Activated T-helper 17 cell treated with anti-CD3 and anti-CD28 coated beads, Interleukin-2, amount 50 U/mL, for 72 hours (primary cell): Measurements from ENCODE around the gene CLPTM1L. TPM values are rescaled to one million over a fixed set of nuclear protein-coding genes. Genes with fewer than 3 reads are reported as not detected.
"Not testable (repeated sequence)": the region's sequence is repeated elsewhere in the genome, so short reads cannot be mapped to it uniquely, and the experiment has no call there.

ENCODE experiments used
- ATAC-seq: fragments of 150-1000 bp; cut with Tn5 transposase; replicated peaks from 2 replicates; pipeline ENCODE4 v1.10.0; 2021; ENCODE audit warnings: mild to moderate bottlenecking, moderate library complexity
- H3K27ac Mint-ChIP-seq: one replicate; pipeline ENCODE4 v1.8.0; 2022; ENCODE audit warnings: mixed read lengths
- H3K27me3 Mint-ChIP-seq: one replicate; pipeline ENCODE4 v1.8.0; 2022; ENCODE audit warnings: mixed read lengths
- H3K36me3 Mint-ChIP-seq: one replicate; pipeline ENCODE4 v1.8.0; 2022; ENCODE audit warnings: low read depth, mild to moderate bottlenecking, mixed read lengths
- H3K4me1 Mint-ChIP-seq: one replicate; pipeline ENCODE4 v1.8.0; 2022; ENCODE audit warnings: mixed read lengths
- H3K4me3 Mint-ChIP-seq: one replicate; pipeline ENCODE4 v1.8.0; 2022; ENCODE audit warnings: mild to moderate bottlenecking, mixed read lengths
- H3K9me3 Mint-ChIP-seq: one replicate; pipeline ENCODE4 v1.8.0; 2022; ENCODE audit warnings: mixed read lengths
- total RNA-seq, 2 donors: library from RNA; stranded (reverse); gene quantifications; one replicate each; pipeline ENCODE4 v1.2.3, GENCODE V29; 2022

CLPTM1L gene
- total RNA-seq, 2 donors from 2014 or later: 42.3 to 118 TPM

DNA sequence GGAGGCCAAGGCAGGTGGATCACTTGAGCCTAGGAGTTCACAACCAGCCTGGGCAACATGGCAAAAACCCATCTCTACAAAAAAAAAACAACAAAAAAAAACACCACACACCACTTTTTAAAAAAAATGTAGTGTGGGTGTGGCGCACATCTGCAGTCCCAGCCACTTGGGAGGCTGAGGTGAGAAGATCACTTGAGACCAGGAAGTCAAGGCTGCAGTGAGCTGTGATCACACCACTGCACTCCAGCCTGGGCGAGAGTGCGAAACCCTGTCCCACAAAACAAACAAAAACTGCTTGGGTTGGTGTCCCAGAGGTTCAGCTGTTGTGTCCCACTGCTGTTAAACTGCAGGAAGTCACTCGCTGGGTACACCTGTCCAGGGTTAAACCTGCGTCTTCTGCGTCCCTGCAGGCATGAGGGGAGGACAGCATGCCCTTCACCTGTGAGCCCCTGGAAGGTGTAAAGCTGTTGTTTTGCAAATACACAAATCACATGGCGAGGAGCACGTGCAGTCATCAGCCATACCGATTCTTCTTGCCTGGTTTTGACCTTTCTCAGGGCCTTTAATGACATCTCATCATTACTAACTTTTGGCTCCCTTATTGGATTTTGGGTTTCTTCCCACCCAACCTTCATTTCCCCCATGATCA is 29.3 kb upstream of the CLPTM1L start:
- H3K27me3 Mint-ChIP-seq: no peaks in the 10 kb centered on the region
- no peaks in the 10 kb centered on the region for H3K36me3 Mint-ChIP-seq
- H3K27ac Mint-ChIP-seq: no peak overlapping the region
- no peaks in the 10 kb centered on the region for H3K4me1 Mint-ChIP-seq
- no peak overlapping the region for H3K4me3 Mint-ChIP-seq
- no peaks in the 10 kb centered on the region for H3K9me3 Mint-ChIP-seq
- no peak for ATAC-seq

DNA sequence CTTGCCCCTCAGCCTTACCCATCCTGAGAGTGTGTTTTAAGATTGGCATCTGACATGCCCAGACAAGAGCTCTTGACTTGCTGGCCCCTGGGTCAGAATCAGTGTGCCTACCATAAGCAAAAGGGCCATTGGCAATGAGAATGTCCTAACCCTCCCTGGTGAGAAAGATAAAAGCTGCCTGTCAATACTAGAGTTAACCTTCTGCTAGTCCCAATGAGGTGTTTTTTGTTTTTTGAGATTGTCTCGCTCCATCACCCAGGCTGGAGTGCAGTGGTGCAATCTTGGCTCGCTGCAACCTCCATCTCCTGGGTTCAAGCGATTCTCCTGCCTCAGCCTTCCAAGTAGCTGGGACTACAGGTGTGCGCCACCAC is 27.1 kb upstream of the CLPTM1L start:
- H3K4me1 Mint-ChIP-seq, H3K27ac Mint-ChIP-seq, H3K9me3 Mint-ChIP-seq, H3K27me3 Mint-ChIP-seq, ATAC-seq, H3K4me3 Mint-ChIP-seq, H3K36me3 Mint-ChIP-seq: not testable (repeated sequence)

DNA sequence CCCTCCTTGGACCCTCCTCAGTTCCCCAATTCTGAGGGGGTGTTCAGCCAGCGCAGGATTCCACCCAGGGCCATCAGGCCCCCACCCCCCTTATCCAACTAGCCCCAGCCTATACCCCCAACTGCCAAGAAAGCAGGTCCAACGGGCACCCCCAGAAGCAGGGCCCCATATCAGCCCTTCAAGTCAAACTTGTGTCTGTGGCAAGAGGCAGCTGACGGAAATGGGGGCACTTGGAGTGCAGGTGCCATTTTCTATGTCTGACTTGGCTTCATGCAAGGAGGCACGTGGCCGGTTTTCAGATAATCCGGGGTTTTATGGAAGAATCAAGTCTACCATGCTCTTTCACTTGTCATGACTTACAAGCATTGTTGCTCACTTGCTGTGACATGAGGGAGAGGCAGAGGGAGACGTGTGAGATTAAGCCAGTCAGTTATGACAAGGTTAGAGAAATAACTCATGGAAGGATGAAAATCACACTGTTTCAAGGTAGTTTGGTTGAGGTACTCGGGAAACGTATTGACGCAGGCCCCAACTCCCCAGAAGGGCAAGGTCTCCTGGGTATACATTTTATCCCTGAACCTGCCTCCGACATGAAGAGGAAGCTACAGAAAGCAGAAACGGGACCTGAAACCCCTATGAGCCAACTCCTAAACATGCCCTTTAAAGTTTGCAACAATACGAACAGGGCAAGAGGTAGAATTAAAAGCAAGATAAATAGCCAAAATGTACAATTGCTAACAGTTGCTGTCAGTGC is 26.5 kb upstream of the CLPTM1L start:
- Mint-ChIP-seq H3K4me1 (no peaks in the 10 kb centered on the region), H3K27me3 (peaks cover 3% of the 10 kb centered on the region), H3K4me3 (no peak overlapping the region), H3K9me3 (no peaks in the 10 kb centered on the region), H3K27ac (no peak overlapping the region), H3K36me3 (no peaks in the 10 kb centered on the region)
- ATAC-seq: no peak

GRCh38 chr5:1370006-1370405 is 25.1 kb upstream of the CLPTM1L start:
- Mint-ChIP-seq H3K36me3 (no peaks in the 10 kb centered on the region), H3K4me1 (no peaks in the 10 kb centered on the region), H3K4me3 (no peak overlapping the region), H3K27ac (no peak overlapping the region), H3K27me3 (peaks cover 3% of the 10 kb centered on the region), H3K9me3 (no peaks in the 10 kb centered on the region)
- ATAC-seq: no peak

DNA sequence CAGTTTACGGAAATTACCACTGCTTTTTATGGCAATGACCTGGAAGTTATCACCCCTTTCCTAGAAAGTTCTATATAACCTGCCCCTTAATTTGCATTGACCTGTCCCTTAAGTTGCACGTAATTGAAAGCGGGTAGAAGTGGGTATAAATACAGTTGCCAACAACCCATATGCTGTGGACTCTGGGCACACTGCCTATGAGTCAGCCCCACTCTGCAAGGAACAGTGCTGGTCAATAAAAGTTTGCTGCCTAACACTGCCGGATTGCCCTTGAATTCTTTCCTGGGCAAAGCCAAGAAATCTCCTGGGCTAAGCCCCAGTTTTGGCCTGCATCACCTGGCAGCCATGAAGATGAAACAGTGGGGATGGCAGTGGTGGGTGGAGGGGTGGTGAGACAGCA is 23.9 kb upstream of the CLPTM1L start:
- Mint-ChIP-seq H3K9me3 (no peaks in the 10 kb centered on the region), H3K4me1 (no peaks in the 10 kb centered on the region), H3K4me3 (no peak overlapping the region), H3K36me3 (no peaks in the 10 kb centered on the region), H3K27me3 (peaks cover 6% of the 10 kb centered on the region), H3K27ac (no peak overlapping the region)
- ATAC-seq: no peak

DNA sequence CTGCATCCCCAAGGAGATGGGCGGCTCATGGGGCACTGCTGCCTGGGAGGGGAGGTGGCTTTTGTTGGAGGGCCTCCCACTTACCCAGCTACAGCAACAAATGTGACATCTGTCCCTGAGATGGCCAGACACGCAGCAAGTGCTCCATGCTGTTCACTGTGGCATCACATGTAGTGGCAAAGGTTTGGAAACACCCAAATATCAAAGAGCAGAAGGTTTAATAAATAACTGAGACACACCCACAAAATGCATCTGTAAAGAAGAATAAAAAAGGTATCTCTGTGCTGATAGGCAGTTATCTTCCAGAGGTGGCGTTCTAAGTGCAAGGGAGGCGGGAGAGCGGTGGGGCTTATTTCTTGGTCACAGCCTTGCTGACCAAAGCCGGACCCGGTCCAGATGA is 23.3 kb upstream of the CLPTM1L start:
- Mint-ChIP-seq H3K9me3 (no peaks in the 10 kb centered on the region), H3K36me3 (no peaks in the 10 kb centered on the region), H3K27me3 (peaks cover 11% of the 10 kb centered on the region), H3K27ac (no peak overlapping the region), H3K4me3 (no peak overlapping the region), H3K4me1 (no peaks in the 10 kb centered on the region)
- ATAC-seq: no peak

DNA sequence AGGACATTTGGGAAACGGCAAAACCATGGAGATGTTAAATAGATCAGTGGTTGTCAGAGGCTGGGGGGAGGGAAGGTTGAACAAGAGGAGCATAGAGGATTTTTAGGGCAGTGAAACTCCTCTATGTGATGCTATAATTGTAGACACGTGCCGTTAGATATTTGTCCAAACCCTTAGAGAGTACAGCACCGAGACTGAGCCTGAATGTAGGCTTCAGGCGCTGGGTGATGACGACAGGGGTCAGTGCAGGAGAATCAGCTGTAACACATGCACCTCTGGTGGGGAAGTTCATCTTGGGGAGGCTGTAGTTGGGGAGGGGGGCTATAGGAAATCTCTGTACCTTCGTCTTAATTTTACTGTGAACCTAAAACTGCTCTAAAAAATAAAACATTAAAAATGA is 22.2 kb upstream of the CLPTM1L start:
- peaks cover 12% of the 10 kb centered on the region for H3K27me3 Mint-ChIP-seq

DNA sequence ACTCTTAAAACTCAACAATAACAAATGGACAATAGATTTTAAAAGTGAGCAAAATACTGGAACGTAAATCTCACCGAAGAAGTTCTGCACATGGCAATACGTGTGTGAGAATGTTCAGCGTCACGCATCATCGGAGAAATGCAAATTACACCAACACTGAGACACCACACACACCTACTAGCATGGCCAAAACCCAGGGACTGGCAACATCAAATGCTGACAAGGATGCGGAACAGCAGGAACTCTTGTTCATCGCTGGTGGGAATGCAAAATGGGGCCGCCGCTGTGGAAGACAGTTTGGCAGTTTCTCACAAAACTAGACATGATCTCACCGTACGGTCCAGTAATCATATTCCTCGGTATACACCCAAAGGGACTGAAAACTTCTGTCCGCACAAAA is 21.6 kb upstream of the CLPTM1L start:
- peaks cover 12% of the 10 kb centered on the region for H3K27me3 Mint-ChIP-seq
- no peak overlapping the region for H3K27ac Mint-ChIP-seq
- H3K9me3 Mint-ChIP-seq: no peaks in the 10 kb centered on the region
- no peaks in the 10 kb centered on the region for H3K36me3 Mint-ChIP-seq
- no peak overlapping the region for H3K4me3 Mint-ChIP-seq
- no peak for ATAC-seq
- no peaks in the 10 kb centered on the region for H3K4me1 Mint-ChIP-seq

More for the DNA sequence above, 22.2 kb upstream of the CLPTM1L start:
- Mint-ChIP-seq H3K4me1 (no peaks in the 10 kb centered on the region), H3K36me3 (no peaks in the 10 kb centered on the region), H3K27ac (no peak overlapping the region), H3K4me3 (no peak overlapping the region), H3K9me3 (no peaks in the 10 kb centered on the region)
- ATAC-seq: no peak

- Mint-ChIP-seq H3K4me1 (no peaks in the 10 kb centered on the region), H3K36me3 (no peaks in the 10 kb centered on the region), H3K27ac (no peak overlapping the region), H3K9me3 (no peaks in the 10 kb centered on the region), H3K27me3 (peaks cover 15% of the 10 kb centered on the region), H3K4me3 (no peak overlapping the region)
- no peak for ATAC-seq
Observed at GRCh38 chr5:1364211-1364610, 19.3 kb upstream of the CLPTM1L start.

GRCh38 chr5:1363581-1363980 is 18.7 kb upstream of the CLPTM1L start:
- no peaks in the 10 kb centered on the region for H3K4me1 Mint-ChIP-seq
- H3K27me3 Mint-ChIP-seq: peaks cover 15% of the 10 kb centered on the region
- no peaks in the 10 kb centered on the region for H3K9me3 Mint-ChIP-seq
- ATAC-seq: no peak
- no peak overlapping the region for H3K27ac Mint-ChIP-seq
- H3K36me3 Mint-ChIP-seq: no peaks in the 10 kb centered on the region
- no peak overlapping the region for H3K4me3 Mint-ChIP-seq

- Mint-ChIP-seq H3K36me3 (no peaks in the 10 kb centered on the region), H3K4me1 (no peaks in the 10 kb centered on the region), H3K4me3 (no peak overlapping the region), H3K9me3 (no peaks in the 10 kb centered on the region), H3K27me3 (peaks cover 15% of the 10 kb centered on the region), H3K27ac (no peak overlapping the region)
- ATAC-seq: no peak
Observed at GRCh38 chr5:1363160-1363559, 18.3 kb upstream of the CLPTM1L start.

- no peak for ATAC-seq
- peaks cover 15% of the 10 kb centered on the region for H3K27me3 Mint-ChIP-seq
- no peak overlapping the region for H3K4me3 Mint-ChIP-seq
- no peaks in the 10 kb centered on the region for H3K4me1 Mint-ChIP-seq
- no peaks in the 10 kb centered on the region for H3K9me3 Mint-ChIP-seq
- no peaks in the 10 kb centered on the region for H3K36me3 Mint-ChIP-seq
- H3K27ac Mint-ChIP-seq: no peak overlapping the region
Observed at GRCh38 chr5:1362242-1363015, 17.5 kb upstream of the CLPTM1L start.

DNA sequence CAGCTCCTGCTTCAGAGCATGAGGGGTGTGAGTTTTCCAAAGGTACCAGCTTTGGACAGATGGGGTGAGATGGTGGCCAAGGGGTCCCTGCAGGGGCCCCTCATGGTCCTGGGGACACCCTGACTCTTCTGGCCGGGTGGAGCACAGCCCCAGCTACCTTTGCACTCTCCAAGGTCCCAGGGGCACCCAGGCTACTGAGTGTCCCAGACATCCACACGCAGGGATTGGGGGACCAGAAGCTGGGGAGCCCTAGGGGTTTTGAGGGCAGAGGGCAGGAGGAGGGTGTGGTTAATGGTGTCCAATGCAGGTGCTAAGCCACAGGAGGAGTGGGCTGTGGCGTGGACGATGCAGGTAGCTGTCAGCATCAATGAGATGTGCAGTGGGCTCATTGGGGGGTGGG is 16.0 kb upstream of the CLPTM1L start:
- Mint-ChIP-seq H3K4me3 (no peak overlapping the region), H3K27ac (no peak overlapping the region), H3K27me3 (peaks cover 12% of the 10 kb centered on the region), H3K36me3 (no peaks in the 10 kb centered on the region), H3K4me1 (no peaks in the 10 kb centered on the region), H3K9me3 (no peaks in the 10 kb centered on the region)
- no peak for ATAC-seq

- H3K4me1 Mint-ChIP-seq, H3K27ac Mint-ChIP-seq, H3K9me3 Mint-ChIP-seq, H3K4me3 Mint-ChIP-seq, ATAC-seq, H3K36me3 Mint-ChIP-seq: not testable (repeated sequence)
- peaks cover 12% of the 10 kb centered on the region for H3K27me3 Mint-ChIP-seq
Observed at GRCh38 chr5:1360367-1360766, 15.5 kb upstream of the CLPTM1L start.

GRCh38 chr5:1359713-1360112 is 14.8 kb upstream of the CLPTM1L start:
- no peaks in the 10 kb centered on the region for H3K4me1 Mint-ChIP-seq
- H3K4me3 Mint-ChIP-seq: no peak overlapping the region
- peaks cover 12% of the 10 kb centered on the region for H3K27me3 Mint-ChIP-seq
- no peaks in the 10 kb centered on the region for H3K36me3 Mint-ChIP-seq
- ATAC-seq: no peak
- no peaks in the 10 kb centered on the region for H3K9me3 Mint-ChIP-seq
- no peak overlapping the region for H3K27ac Mint-ChIP-seq
